Measurements from ENCODE around the gene OR4D2.

DNA sequence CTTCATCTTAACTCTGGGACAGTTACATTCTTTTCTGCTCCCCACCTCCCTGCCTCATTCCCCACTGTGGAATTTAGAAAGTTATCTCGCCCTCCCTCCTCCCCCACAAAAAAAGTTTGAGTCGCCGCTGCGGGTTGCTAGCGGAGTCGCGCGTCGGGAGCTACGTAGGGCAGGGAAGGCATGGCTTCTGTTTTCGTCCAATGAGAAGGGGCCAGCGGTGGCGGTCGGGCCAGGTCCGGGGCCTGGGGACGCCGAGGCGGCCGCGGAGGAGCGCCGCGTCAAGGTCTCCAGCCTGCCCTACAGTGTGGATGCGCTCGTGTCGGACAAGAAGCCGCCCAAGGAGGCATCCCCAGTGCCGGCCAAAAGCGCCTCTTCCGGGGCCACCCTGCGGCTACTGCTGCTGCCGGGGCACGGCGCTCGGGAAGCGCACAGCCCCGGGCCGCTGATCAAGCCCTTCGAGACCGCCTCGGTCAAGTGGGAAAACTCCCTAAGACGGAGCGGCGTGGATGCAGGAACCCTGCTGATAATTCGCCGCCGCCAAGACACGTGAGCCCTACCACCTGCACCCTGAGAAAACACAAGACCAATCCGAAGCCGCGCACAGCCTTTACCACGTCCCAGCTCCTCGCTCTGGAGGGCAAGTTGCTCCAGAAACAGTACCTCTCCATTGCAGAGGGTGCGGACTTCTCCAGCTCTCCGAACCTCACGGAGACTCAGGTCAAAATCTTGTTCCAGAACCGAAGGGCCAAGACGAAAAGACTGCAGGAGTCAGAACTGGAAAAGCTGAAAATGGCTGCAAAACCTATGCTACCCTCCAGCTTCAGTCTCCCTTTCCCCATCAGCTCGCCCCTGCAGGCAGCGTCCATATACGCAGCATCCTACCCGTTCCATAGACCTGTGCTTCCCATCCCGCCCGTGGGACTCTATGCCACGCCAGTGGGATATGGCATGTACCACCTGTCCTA is 9.7 kb upstream of the OR4D2 start:
- TF ChIP-seq EZH2 (IDR thresholded peaks at IDR 0.05; ENCODE audit: insufficient read depth, poor library complexity, severe bottlenecking) (no peak), EZH2phosphoT487 (IDR thresholded peaks at IDR 0.05; ENCODE audit: insufficient read depth, low read depth) (no peak)

Data from GM23248 (cell line).